Measurements from ENCODE around the gene ATG14. TPM values are rescaled to one million over a fixed set of nuclear protein-coding genes. Genes with fewer than 3 reads are reported as not detected.

The ATG14 gene
- polyA plus RNA-seq, 1 of the 3 experiments (the other 2 are of a cell fraction): 4.3 TPM

DNA sequence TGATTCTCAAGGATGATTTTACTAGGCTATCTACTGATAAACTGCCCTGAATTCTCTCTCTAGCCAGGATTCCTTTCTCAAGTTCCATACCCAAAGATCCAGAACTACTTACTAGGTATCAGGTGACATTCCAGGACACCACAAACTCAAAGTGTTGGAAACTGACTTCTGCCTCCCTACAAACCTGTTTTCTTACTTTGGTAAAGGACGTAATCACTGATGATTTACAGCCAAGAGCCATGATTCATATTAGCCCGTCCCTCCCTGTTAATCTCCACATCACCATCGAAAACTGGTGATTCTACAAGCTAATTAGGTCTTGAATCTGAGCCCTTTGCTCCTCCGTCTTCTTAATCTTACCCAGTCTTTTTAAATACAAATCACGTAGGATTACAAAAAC, 1.0 kb upstream of the ATG14 start:
- Histone ChIP-seq H3K27me3 (ENCODE audit: insufficient read depth) (no peaks in the 10 kb centered on the region), H3K36me3 (replicated peaks in 1 of 2; ENCODE audit: control insufficient read depth in 1 of 2, insufficient read depth in 2 of 2, low read length in 1 of 2) (no peaks in the 10 kb centered on the region), H3K27ac (ENCODE audit: low read depth in 2 of 2, low read length in 1 of 2) (no peak overlapping the region), H3K79me2 (ENCODE audit: insufficient read depth) (peaks cover 39% of the 10 kb centered on the region), H2AFZ (ENCODE audit: low read depth) (peak overlapping the region; percentile 99; the same call in 1 of the 2 replicates), H3F3A (replicated peaks; ENCODE audit: insufficient read depth) (no peaks in the 10 kb centered on the region), H4K20me1 (ENCODE audit: insufficient read depth) (no peaks in the 10 kb centered on the region), H3K9ac (no peak overlapping the region), H3K9me3 (no peaks in the 10 kb centered on the region), H3K9me2 (no peaks in the 10 kb centered on the region), H3K4me3 (ENCODE audit: low read depth in 2 of 2, low read length in 1 of 2) (no peak overlapping the region), H3K4me1 (ENCODE audit: control insufficient read depth in 1 of 2, insufficient read depth in 2 of 2, low read depth in 1 of 2, low read length in 1 of 2) (peaks cover 9 to 10% of the 10 kb centered on the region in 2 experiments; a peak in 3 of 4 replicates), H3K4me2 (no peak overlapping the region)
- no peak for TF ChIP-seq FOXM1 (IDR thresholded peaks at IDR 0.05; ENCODE audit: low read depth)
- no peak for TF ChIP-seq TEAD4 (IDR thresholded peaks at IDR 0.05; ENCODE audit: borderline replicate concordance, insufficient read depth)
- TF ChIP-seq FOSL2 (IDR thresholded peaks at IDR 0.05; ENCODE audit: borderline replicate concordance, low read depth): no peak
- TF ChIP-seq SMC3 (IDR thresholded peaks at IDR 0.05; ENCODE audit: low read depth, low read length): no peak
- TF ChIP-seq NRF1 (IDR thresholded peaks at IDR 0.05; ENCODE audit: low read depth, low read length): no peak
- TF ChIP-seq, protein P1, sequence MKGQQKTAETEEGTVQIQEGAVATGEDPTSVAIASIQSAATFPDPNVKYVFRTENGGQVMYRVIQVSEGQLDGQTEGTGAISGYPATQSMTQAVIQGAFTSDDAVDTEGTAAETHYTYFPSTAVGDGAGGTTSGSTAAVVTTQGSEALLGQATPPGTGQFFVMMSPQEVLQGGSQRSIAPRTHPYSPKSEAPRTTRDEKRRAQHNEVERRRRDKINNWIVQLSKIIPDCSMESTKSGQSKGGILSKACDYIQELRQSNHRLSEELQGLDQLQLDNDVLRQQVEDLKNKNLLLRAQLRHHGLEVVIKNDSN (IDR thresholded peaks at IDR 0.05; ENCODE audit: borderline replicate concordance, low read depth): no peak
- no peak for TF ChIP-seq FOXJ3 (CRISPR knock-in tag; IDR thresholded peaks at IDR 0.05)
- POLR2A ChIA-PET: no interaction called here
- no peak for DNase-seq
- CTCF ChIA-PET: no interaction called here
- 85% methylated on average over 5 of the region's 5 CpGs for WGBS (ENCODE audit: low lambda C conversion rate)

DNA sequence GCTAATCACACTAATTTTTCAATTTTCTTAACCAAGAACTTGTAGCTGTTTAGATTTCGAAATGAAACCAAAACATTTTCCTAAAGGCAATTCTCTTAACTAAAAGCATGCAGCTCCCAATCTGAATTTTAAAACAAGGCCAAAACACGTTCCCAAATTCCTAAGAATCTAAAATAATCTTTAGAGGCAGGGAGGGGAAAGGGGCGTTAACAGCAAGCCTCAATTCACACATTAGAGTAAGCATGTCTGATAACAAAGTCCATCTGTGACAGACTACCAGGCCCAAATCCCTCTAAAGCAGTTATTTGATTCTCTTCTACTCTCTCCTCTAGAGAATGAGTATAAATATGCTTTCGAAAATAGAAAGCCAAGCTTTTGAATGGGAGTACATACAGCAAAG, 754 bp downstream of the ATG14 start:
- peak overlapping the region; percentile 88 for H3K4me2 ChIP-seq
- no peak for DNase-seq
- no peaks in the 10 kb centered on the region for H3K27me3 ChIP-seq (ENCODE audit: insufficient read depth)
- peak overlapping the region; percentile 90 to 95 for H3K4me3 ChIP-seq (ENCODE audit: low read depth in 2 of 2, low read length in 1 of 2)
- H3K9me2 ChIP-seq: no peaks in the 10 kb centered on the region
- no peaks in the 10 kb centered on the region for H4K20me1 ChIP-seq (ENCODE audit: insufficient read depth)
- CTCF ChIA-PET: no interaction called here
- H3K79me2 ChIP-seq (ENCODE audit: insufficient read depth): peaks cover 46% of the 10 kb centered on the region
- WGBS (ENCODE audit: low lambda C conversion rate): 24% methylated on average over 4 of the region's 4 CpGs
- no peaks in the 10 kb centered on the region for H3F3A ChIP-seq (replicated peaks; ENCODE audit: insufficient read depth)
- H3K4me1 ChIP-seq (ENCODE audit: control insufficient read depth in 1 of 2, insufficient read depth in 2 of 2, low read depth in 1 of 2, low read length in 1 of 2): peaks cover 8 to 9% of the 10 kb centered on the region in 2 experiments; a peak in 2 of 4 replicates
- peak overlapping the region; percentile 99 for H2AFZ ChIP-seq (ENCODE audit: low read depth)
- POLR2A ChIA-PET: no interaction called here
- H3K9me3 ChIP-seq: no peaks in the 10 kb centered on the region
- H3K27ac ChIP-seq (ENCODE audit: low read depth in 2 of 2, low read length in 1 of 2): peak overlapping the region in 1 of 2 experiments; percentile 59; a peak in 1 of 4 replicates
- H3K36me3 ChIP-seq (replicated peaks in 1 of 2; ENCODE audit: control insufficient read depth in 1 of 2, insufficient read depth in 2 of 2, low read length in 1 of 2): no peaks in the 10 kb centered on the region
- TF ChIP-seq, protein P2, sequence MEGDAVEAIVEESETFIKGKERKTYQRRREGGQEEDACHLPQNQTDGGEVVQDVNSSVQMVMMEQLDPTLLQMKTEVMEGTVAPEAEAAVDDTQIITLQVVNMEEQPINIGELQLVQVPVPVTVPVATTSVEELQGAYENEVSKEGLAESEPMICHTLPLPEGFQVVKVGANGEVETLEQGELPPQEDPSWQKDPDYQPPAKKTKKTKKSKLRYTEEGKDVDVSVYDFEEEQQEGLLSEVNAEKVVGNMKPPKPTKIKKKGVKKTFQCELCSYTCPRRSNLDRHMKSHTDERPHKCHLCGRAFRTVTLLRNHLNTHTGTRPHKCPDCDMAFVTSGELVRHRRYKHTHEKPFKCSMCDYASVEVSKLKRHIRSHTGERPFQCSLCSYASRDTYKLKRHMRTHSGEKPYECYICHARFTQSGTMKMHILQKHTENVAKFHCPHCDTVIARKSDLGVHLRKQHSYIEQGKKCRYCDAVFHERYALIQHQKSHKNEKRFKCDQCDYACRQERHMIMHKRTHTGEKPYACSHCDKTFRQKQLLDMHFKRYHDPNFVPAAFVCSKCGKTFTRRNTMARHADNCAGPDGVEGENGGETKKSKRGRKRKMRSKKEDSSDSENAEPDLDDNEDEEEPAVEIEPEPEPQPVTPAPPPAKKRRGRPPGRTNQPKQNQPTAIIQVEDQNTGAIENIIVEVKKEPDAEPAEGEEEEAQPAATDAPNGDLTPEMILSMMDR (IDR thresholded peaks at IDR 0.05): no peak
- TF ChIP-seq SIN3A (IDR thresholded peaks at IDR 0.05; ENCODE audit: borderline replicate concordance, low read depth, low read length): no peak
- TF ChIP-seq, protein P1 (IDR thresholded peaks at IDR 0.05; ENCODE audit: borderline replicate concordance, low read depth): no peak
- H3K9ac ChIP-seq: peak overlapping the region; percentile 95

Data from SK-N-SH (cell line).